ENCODE results near the gene TMPRSS3.

DNA sequence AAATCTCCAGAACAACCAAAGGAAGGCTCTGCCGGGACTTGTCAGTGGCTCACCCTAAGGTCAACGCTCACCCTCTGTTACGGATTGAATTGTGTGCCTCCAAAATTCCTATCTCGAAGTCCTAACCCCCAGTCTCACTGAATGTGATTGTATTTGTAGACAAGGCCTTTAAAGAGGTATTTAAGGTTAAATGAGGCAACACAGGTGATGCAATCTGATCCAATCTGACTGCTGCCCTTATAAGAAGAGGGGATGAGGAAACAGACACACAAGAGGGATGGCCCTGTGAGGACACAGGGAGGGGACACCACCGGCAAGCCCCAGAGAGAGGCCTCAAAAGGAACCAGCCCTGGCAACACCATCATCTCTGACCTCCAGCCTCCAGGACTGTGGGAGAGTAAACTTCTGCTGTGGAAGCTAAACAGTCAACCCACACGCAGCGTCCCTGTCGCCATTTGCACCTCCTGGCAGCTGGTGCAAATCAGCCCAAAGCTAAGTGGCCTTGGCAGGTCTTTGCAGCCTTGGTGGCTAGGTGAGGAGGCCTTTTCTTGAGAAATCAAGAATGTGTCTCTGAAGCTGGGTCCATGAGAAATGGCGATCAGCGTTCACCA, 32.1 kb upstream of the TMPRSS3 start:
- TF ChIP-seq PPARA (CRISPR knock-in tag; IDR thresholded peaks at IDR 0.05; ENCODE audit: borderline replicate concordance): no peak
- TF ChIP-seq ISL1 (CRISPR knock-in tag; IDR thresholded peaks at IDR 0.05): no peak
- no peak for TF ChIP-seq RARB (CRISPR knock-in tag; IDR thresholded peaks at IDR 0.05)
- no peak for TF ChIP-seq ARNTL (CRISPR knock-in tag; IDR thresholded peaks at IDR 0.05; ENCODE audit: borderline replicate concordance, low read depth)
- no peak for TF ChIP-seq BACH2 (CRISPR knock-in tag; IDR thresholded peaks at IDR 0.05; ENCODE audit: borderline replicate concordance)
- TF ChIP-seq TSHZ2 (CRISPR knock-in tag; IDR thresholded peaks at IDR 0.05): no peak
- no peak for TF ChIP-seq CSRNP3 (CRISPR knock-in tag; IDR thresholded peaks at IDR 0.05)
- no peak for TF ChIP-seq ZNF8 (CRISPR knock-in tag; IDR thresholded peaks at IDR 0.05)
- no peak for TF ChIP-seq POU6F1 (CRISPR knock-in tag; IDR thresholded peaks at IDR 0.05; ENCODE audit: borderline replicate concordance, low read depth)
- TF ChIP-seq SNAI2 (CRISPR knock-in tag; IDR thresholded peaks at IDR 0.05): no peak
- no peak for TF ChIP-seq ZFP30 (CRISPR knock-in tag; IDR thresholded peaks at IDR 0.05)
- TF ChIP-seq OSR1 (CRISPR knock-in tag; IDR thresholded peaks at IDR 0.05): no peak
- TF ChIP-seq GLIS3 (CRISPR knock-in tag; IDR thresholded peaks at IDR 0.05): no peak
- no peak for TF ChIP-seq ESRRG (CRISPR knock-in tag; IDR thresholded peaks at IDR 0.05)
